Globus pallidus (tissue), 1 donor: ENCODE data around the gene GAS6.
"Not testable (repeated sequence)": the region's sequence is repeated elsewhere in the genome, so short reads cannot be mapped to it uniquely, and the experiment has no call there.

Experiments used
- DNase-seq: peaks from one replicate; pipeline ENCODE4 v3.0.0-alpha.2; 2015; ENCODE audit warnings: low spot score

The GAS6 gene

GRCh38 chr13:113806104-113806471 lies 57.8 kb downstream of the GAS6 start:
- DNase-seq: no peak

- no peak for DNase-seq
These were observed 58.3 kb downstream of the GAS6 start for GRCh38 chr13:113805431-113806103.

GRCh38 chr13:113804703-113805430 lies 59.0 kb downstream of the GAS6 start:
- DNase-seq: no peak

GRCh38 chr13:113804017-113804702 lies 59.7 kb downstream of the GAS6 start:
- DNase-seq: no peak

GRCh38 chr13:113803409-113804016 lies 60.4 kb downstream of the GAS6 start:
- no peak for DNase-seq

GRCh38 chr13:113802761-113803160 lies 61.1 kb downstream of the GAS6 start:
- no peak for DNase-seq

GRCh38 chr13:113802090-113802531 lies 61.8 kb downstream of the GAS6 start:
- DNase-seq: no peak

GRCh38 chr13:113801289-113801961 lies 62.5 kb downstream of the GAS6 start:
- DNase-seq: no peak

- no peak for DNase-seq
These were observed 63.3 kb downstream of the GAS6 start for GRCh38 chr13:113800576-113800926.

- no peak for DNase-seq
These were observed 65.6 kb downstream of the GAS6 start for GRCh38 chr13:113798200-113798811.

- no peak for DNase-seq
These were observed 66.8 kb downstream of the GAS6 start for GRCh38 chr13:113796964-113797676.

- DNase-seq: no peak
These were observed 67.5 kb downstream of the GAS6 start for GRCh38 chr13:113796211-113796963.

- DNase-seq: not testable (repeated sequence)
These were observed 68.5 kb downstream of the GAS6 start for GRCh38 chr13:113795362-113795761.

GRCh38 chr13:113794764-113795173 lies 69.1 kb downstream of the GAS6 start:
- DNase-seq: no peak

- DNase-seq: no peak
These were observed 69.8 kb downstream of the GAS6 start for GRCh38 chr13:113794086-113794485.

GRCh38 chr13:113793718-113794085 lies 70.2 kb downstream of the GAS6 start:
- DNase-seq: no peak

GRCh38 chr13:113792886-113793717 lies 70.8 kb downstream of the GAS6 start:
- no peak for DNase-seq

GRCh38 chr13:113792236-113792770 lies 71.6 kb downstream of the GAS6 start:
- no peak for DNase-seq

GRCh38 chr13:113791761-113792160 lies 72.1 kb downstream of the GAS6 start:
- no peak for DNase-seq
